Neuronal stem cell (in vitro differentiated cells): ENCODE measurements around the gene TUBB3.

ENCODE experiments used
- DNase-seq: peaks from one replicate; pipeline ENCODE4 v3.0.0-alpha.2; 2013; ENCODE audit warnings: low spot score
- H2AFZ ChIP-seq: one replicate; pipeline ENCODE4 v1.6.1; 2013; ENCODE audit warnings: mild to moderate bottlenecking, low read length, inconsistent platforms
- H2AK5ac ChIP-seq: 2 replicates; pipeline ENCODE4 v1.6.1; 2013; ENCODE audit warnings: low read depth, mild to moderate bottlenecking, inconsistent platforms, low read length, moderate library complexity, mixed read lengths
- H2BK120ac ChIP-seq: 2 replicates; pipeline ENCODE4 v1.6.1; 2013; ENCODE audit warnings: low read depth, mild to moderate bottlenecking, inconsistent platforms, low read length, moderate library complexity, mixed read lengths
- H2BK12ac ChIP-seq: one replicate; pipeline ENCODE4 v1.6.1; 2013; ENCODE audit warnings: low read length, inconsistent platforms
- H2BK15ac ChIP-seq: 2 replicates; pipeline ENCODE4 v1.6.1; 2013; ENCODE audit warnings: mild to moderate bottlenecking, low read length, inconsistent platforms, mixed read lengths
- H2BK5ac ChIP-seq: one replicate; pipeline ENCODE4 v1.6.1; 2013; ENCODE audit warnings: inconsistent platforms, mild to moderate bottlenecking, low read length, moderate library complexity
- H3K14ac ChIP-seq: one replicate; pipeline ENCODE4 v1.6.1; 2013; ENCODE audit warnings: low read length, inconsistent platforms
- H3K18ac ChIP-seq: 2 replicates; pipeline ENCODE4 v1.6.1; 2013; ENCODE audit warnings: low read length, inconsistent platforms
- H3K23ac ChIP-seq: 2 replicates; pipeline ENCODE4 v1.6.1; 2013; ENCODE audit warnings: low read depth, mild to moderate bottlenecking, mixed read lengths, low read length, inconsistent platforms; ENCODE audit not compliant: poor library complexity
- H3K27ac ChIP-seq: replicated peaks from 3 replicates; pipeline ENCODE4 v1.5.1; 2013; ENCODE audit warnings: low read length, inconsistent platforms
- H3K27me3 ChIP-seq, 3 experiments: 2 replicates each; pipeline ENCODE4 v1.6.1; 2013; ENCODE audit warnings: low read length in 3 of 3, mild to moderate bottlenecking in 2 of 3, inconsistent platforms in 1 of 3, low read depth in 1 of 3, mixed read lengths in 1 of 3, moderate library complexity in 1 of 3; ENCODE audit not compliant: control insufficient read depth in 3 of 3, insufficient read depth in 3 of 3
- H3K36me3 ChIP-seq, 2 donors: replicated peaks in 1 of 2; 2 replicates each; pipeline ENCODE4 v1.6.1; 2013; ENCODE audit warnings: low read length in 2 of 2; ENCODE audit not compliant: control insufficient read depth in 2 of 2, insufficient read depth in 2 of 2
- H3K4ac ChIP-seq: 2 replicates; pipeline ENCODE4 v1.6.1; 2013; ENCODE audit warnings: inconsistent platforms, mild to moderate bottlenecking, low read length, moderate library complexity
- H3K4me1 ChIP-seq, 2 donors: 1 replicate in 1 of 2; 2 replicates in 1 of 2; pipeline ENCODE4 v1.6.1; 2013; ENCODE audit warnings: low read length in 2 of 2, low read depth in 1 of 2; ENCODE audit not compliant: control insufficient read depth in 2 of 2, insufficient read depth in 1 of 2
- H3K4me2 ChIP-seq: one replicate; pipeline ENCODE4 v1.6.1; 2013; ENCODE audit warnings: mild to moderate bottlenecking, low read length, inconsistent platforms; ENCODE audit not compliant: insufficient read depth, poor library complexity, severe bottlenecking
- H3K4me3 ChIP-seq, 2 donors: 2 replicates each; pipeline ENCODE4 v1.5.1; 2013; ENCODE audit warnings: low read length in 2 of 2, mild to moderate bottlenecking in 2 of 2, inconsistent platforms in 1 of 2, moderate library complexity in 1 of 2
- H3K79me1 ChIP-seq: one replicate; pipeline ENCODE4 v1.6.1; 2013; ENCODE audit warnings: low read depth, mild to moderate bottlenecking, inconsistent platforms, low read length, moderate library complexity
- H3K9ac ChIP-seq: one replicate; pipeline ENCODE4 v1.6.1; 2013; ENCODE audit warnings: mild to moderate bottlenecking, low read depth, low read length, inconsistent platforms; ENCODE audit not compliant: poor library complexity
- H3K9me3 ChIP-seq, 2 donors: replicated peaks in 1 of 2; 2 replicates each; pipeline versions ENCODE3 to v1.6.1; 2013; ENCODE audit warnings: low read length in 2 of 2, mild to moderate bottlenecking in 2 of 2, inconsistent platforms in 1 of 2, low read depth in 1 of 2, mixed read lengths in 1 of 2, moderate library complexity in 1 of 2; ENCODE audit not compliant: control insufficient read depth in 2 of 2, insufficient read depth in 1 of 2
- H4K8ac ChIP-seq: one replicate; pipeline ENCODE4 v1.6.1; 2013; ENCODE audit warnings: low read depth, mild to moderate bottlenecking, inconsistent platforms, low read length, moderate library complexity
- H4K91ac ChIP-seq: one replicate; pipeline ENCODE4 v1.6.1; 2013; ENCODE audit warnings: low read length, low read depth, mild to moderate bottlenecking, inconsistent platforms; ENCODE audit not compliant: poor library complexity
- WGBS, 2 donors: extraction: QIAGEN DNeasy Blood & Tissue Kit; methylation state at CpG; one replicate each; pipeline ENCODE4 v1.1.7; 2013; ENCODE audit warnings: missing lambda C conversion rate in 2 of 2, mixed read lengths in 1 of 2; ENCODE audit not compliant: insufficient read length in 2 of 2, insufficient replicate concordance in 1 of 2; ENCODE audit errors: extremely low coverage in 2 of 2; 5-methylcytosine and 5-hydroxymethylcytosine counted together

The TUBB3 gene

DNA sequence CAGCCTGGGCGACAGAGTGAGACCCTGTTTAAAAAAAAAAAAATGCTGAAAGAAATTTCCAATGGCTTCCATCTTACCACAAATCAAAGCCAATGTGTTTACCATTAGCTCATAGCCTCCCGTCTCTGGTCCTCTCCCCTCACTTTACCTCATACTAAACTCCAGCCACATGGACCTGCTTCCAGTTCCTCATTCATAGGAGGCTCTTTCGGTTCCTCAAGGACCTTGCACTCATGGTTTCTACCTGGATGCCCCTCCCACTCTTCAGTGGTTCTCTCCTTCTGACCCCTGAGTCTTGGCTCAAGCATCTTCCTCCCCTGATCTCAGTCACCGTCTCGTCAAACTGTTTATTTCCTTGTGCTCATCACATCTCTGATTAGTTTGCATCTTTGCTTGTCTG is 21.6 kb downstream of the TUBB3 start:
- H3K27ac ChIP-seq = no peak overlapping the region
- no peak overlapping the region for H2AK5ac ChIP-seq
- peaks cover 6% of the 10 kb centered on the region for H3K79me1 ChIP-seq
- no peak overlapping the region for H3K18ac ChIP-seq
- H2BK15ac ChIP-seq = no peak overlapping the region
- no peak overlapping the region for H4K91ac ChIP-seq
- no peaks in the 10 kb centered on the region for H3K9me3 ChIP-seq
- H2BK12ac ChIP-seq = no peak overlapping the region
- DNase-seq = no peak
- H3K27me3 ChIP-seq = peaks cover 2 to 16% (median 13%) of the 10 kb centered on the region in 3 experiments
- no peak overlapping the region for H2BK5ac ChIP-seq
- peaks cover 5 to 6% of the 10 kb centered on the region in 2 donors for H3K4me1 ChIP-seq
- no peak overlapping the region for H3K23ac ChIP-seq
- no peak overlapping the region for H2BK120ac ChIP-seq
- no peak overlapping the region for H4K8ac ChIP-seq
- no peak overlapping the region for H3K4me2 ChIP-seq
- no peak overlapping the region for H3K4ac ChIP-seq
- no peak overlapping the region for H3K4me3 ChIP-seq
- H2AFZ ChIP-seq = no peak overlapping the region
- peaks cover 0 to 6% of the 10 kb centered on the region in 2 donors for H3K36me3 ChIP-seq
- H3K9ac ChIP-seq = no peak overlapping the region
- no CpG with 5 or more reads among the region's 5 CpGs for WGBS, 2 donors
- H3K14ac ChIP-seq = no peak overlapping the region

DNA sequence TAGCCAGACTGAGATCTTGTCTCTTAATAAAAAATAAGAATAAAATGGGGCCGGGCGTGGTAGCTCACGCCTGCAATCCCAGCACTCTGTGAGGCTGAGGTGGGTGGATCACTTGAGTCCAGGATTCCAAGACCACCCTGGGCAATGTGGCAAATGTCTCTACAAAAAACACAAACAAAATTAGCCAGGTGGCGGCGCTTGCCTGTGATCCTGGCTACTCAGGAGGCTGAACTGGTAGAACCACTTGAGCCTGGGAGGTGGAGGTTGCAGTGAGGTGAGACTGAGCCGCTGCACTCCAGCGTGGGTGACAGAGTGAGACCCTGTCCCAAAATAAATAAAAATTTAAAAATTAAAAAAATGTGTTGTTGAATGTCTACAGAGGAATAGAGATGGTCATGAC is 22.5 kb downstream of the TUBB3 start:
- H3K23ac ChIP-seq = no peak overlapping the region
- no CpG with 5 or more reads among the region's 7 CpGs for WGBS, 2 donors
- H3K79me1 ChIP-seq = peaks cover 8% of the 10 kb centered on the region
- H3K4me2 ChIP-seq = no peak overlapping the region
- no peak overlapping the region for H2BK15ac ChIP-seq
- H2BK120ac ChIP-seq = no peak overlapping the region
- H3K4me1 ChIP-seq = peaks cover 5 to 6% of the 10 kb centered on the region in 2 donors
- H2BK12ac ChIP-seq = no peak overlapping the region
- no peak overlapping the region for H2AFZ ChIP-seq
- H2BK5ac ChIP-seq = no peak overlapping the region
- H3K4me3 ChIP-seq = no peak overlapping the region
- no peak overlapping the region for H4K91ac ChIP-seq
- H4K8ac ChIP-seq = no peak overlapping the region
- DNase-seq = no peak
- no peak overlapping the region for H3K27ac ChIP-seq
- H3K9ac ChIP-seq = no peak overlapping the region
- peaks cover 0 to 6% of the 10 kb centered on the region in 2 donors for H3K36me3 ChIP-seq
- H3K27me3 ChIP-seq = peaks cover 2 to 16% (median 13%) of the 10 kb centered on the region in 3 experiments
- H3K4ac ChIP-seq = no peak overlapping the region
- H2AK5ac ChIP-seq = no peak overlapping the region
- no peak overlapping the region for H3K18ac ChIP-seq
- no peaks in the 10 kb centered on the region for H3K9me3 ChIP-seq
- no peak overlapping the region for H3K14ac ChIP-seq

DNA sequence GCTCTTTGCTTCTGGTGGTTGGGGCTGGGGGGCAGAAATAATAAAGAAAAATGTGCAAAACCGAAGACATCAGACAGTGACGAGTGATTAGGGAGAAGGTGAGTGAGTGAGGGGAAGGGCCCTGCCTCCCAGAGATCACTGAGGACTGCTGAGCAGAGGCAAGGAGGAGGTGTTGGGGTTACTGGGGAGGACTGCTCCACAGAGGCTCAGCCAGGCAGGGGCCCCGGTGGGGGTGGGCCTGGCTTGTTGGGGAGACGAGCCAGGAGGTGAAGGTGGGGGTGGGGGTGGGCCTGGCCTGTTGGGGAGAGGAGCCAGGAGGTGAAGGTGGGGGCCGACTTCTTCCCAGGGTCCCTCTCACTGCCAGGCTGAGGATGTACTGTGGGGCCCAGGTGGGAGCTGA is 23.4 kb downstream of the TUBB3 start:
- Histone ChIP-seq H4K8ac (no peak overlapping the region), H3K4me1 (peaks cover 5 to 6% of the 10 kb centered on the region in 2 donors), H3K4me3 (no peak overlapping the region), H3K9ac (no peak overlapping the region), H2BK12ac (no peak overlapping the region), H2BK5ac (no peak overlapping the region), H3K4me2 (no peak overlapping the region), H3K9me3 (no peaks in the 10 kb centered on the region), H2AFZ (no peak overlapping the region), H2AK5ac (peak overlapping the region; percentile 84), H3K23ac (no peak overlapping the region), H3K4ac (no peak overlapping the region), H3K27me3 (peaks cover 2 to 16% (median 13%) of the 10 kb centered on the region in 3 experiments), H3K27ac (no peak overlapping the region), H3K79me1 (peaks cover 8% of the 10 kb centered on the region), H3K14ac (no peak overlapping the region), H3K18ac (no peak overlapping the region), H2BK15ac (no peak overlapping the region), H2BK120ac (no peak overlapping the region), H4K91ac (no peak overlapping the region), H3K36me3 (peaks cover 0 to 6% of the 10 kb centered on the region in 2 donors)
- WGBS, 2 donors = no CpG with 5 or more reads among the region's 5 CpGs
- no peak for DNase-seq

DNA sequence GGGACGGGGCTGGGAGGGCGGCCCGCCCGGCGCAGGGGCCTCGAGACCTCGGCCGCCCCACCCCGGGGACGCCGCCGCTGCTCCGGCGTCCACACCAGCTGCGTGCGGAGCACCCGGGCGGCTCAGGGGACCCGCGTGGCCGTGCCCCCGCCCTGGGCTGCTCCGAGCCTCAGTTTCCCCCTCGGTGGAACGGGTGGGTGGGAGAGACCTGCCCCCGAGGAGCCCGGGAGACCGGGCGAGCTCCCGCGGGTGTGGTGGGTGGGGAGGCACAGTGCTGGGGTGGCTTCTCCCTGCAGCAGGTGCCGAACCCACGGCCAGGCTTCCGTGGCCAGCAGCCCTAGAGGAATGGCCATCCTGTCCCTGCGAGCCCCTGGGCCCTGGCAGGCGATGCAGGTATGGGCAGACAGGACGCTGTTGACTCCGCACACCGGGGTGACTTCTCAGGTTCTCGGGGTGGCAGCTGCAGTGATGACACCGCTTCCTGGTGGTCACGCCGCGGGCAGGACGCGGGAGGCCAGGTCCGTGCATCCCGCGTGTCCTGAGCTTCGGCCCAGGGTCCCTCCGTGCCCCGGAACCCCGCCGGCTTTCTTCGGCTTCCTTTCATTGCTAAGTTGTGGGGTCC is 26.1 kb downstream of the TUBB3 start:
- H3K14ac ChIP-seq = peak overlapping the region; percentile 89
- H3K36me3 ChIP-seq = peaks cover 0 to 5% of the 10 kb centered on the region in 2 donors
- H3K23ac ChIP-seq = peak overlapping the region; percentile 96
- H3K4me3 ChIP-seq = peak overlapping the region; percentile 55 to 82
- H4K8ac ChIP-seq = peak overlapping the region; percentile 43
- H3K79me1 ChIP-seq = peaks cover 15% of the 10 kb centered on the region
- H4K91ac ChIP-seq = no peak overlapping the region
- no peak overlapping the region for H2AFZ ChIP-seq
- H3K9ac ChIP-seq = peak overlapping the region; percentile 78
- no peak overlapping the region for H2BK120ac ChIP-seq
- peaks cover 5 to 6% of the 10 kb centered on the region in 2 donors for H3K4me1 ChIP-seq
- H3K4me2 ChIP-seq = peak overlapping the region; percentile 89
- no peak overlapping the region for H3K27ac ChIP-seq
- H2AK5ac ChIP-seq = peak overlapping the region; percentile 90
- no peaks in the 10 kb centered on the region for H3K9me3 ChIP-seq
- no peak overlapping the region for H2BK12ac ChIP-seq
- no CpG with 5 or more reads among the region's 55 CpGs for WGBS, 2 donors
- no peak overlapping the region for H2BK5ac ChIP-seq
- no peak overlapping the region for H3K4ac ChIP-seq
- peaks cover 2 to 16% (median 13%) of the 10 kb centered on the region in 3 experiments for H3K27me3 ChIP-seq
- no peak for DNase-seq
- no peak overlapping the region for H2BK15ac ChIP-seq
- H3K18ac ChIP-seq = peak overlapping the region; percentile 83
